Gastroesophageal sphincter (tissue), 3 donors: ENCODE data around the gene ZNF804B.

Experiments
- CTCF ChIP-seq, 4 experiments: fragments of 200-600 bp in 2 of 4; fragments of 450-650 bp in 2 of 4; sonication (generic) in 1 of 4; IDR thresholded peaks; one replicate each; pipeline ENCODE4 v1.5.1; 2017 to 2019; ENCODE audit warnings: antibody characterized with exemption in 4 of 4, mild to moderate bottlenecking in 2 of 4, moderate library complexity in 2 of 4
- EP300 ChIP-seq: sonication (generic); formaldehyde crosslinking; IDR thresholded peaks from one replicate; pipeline ENCODE4 v1.6.1; 2017; ENCODE audit warnings: antibody characterized with exemption, mild to moderate bottlenecking
- POLR2A ChIP-seq, 2 donors: fragments of 450-650 bp; IDR thresholded peaks; one replicate each; pipeline ENCODE4 v1.6.1; 2017; ENCODE audit warnings: antibody characterized with exemption in 2 of 2, mild to moderate bottlenecking in 2 of 2, moderate library complexity in 1 of 2
- POLR2AphosphoS5 ChIP-seq: sonication (generic); formaldehyde crosslinking; IDR thresholded peaks from one replicate; pipeline ENCODE4 v1.6.1; 2017; ENCODE audit warnings: antibody characterized with exemption

GRCh38 chr7:88969167-88969566 lies 209.7 kb downstream of the ZNF804B start:
- TF ChIP-seq POLR2A (IDR thresholded peaks at IDR 0.05) (no peak), CTCF (IDR thresholded peaks at IDR 0.05) (no peak), EP300 (no peak), POLR2AphosphoS5 (no peak)
